Fibroblast of peridontal ligament (primary cell): Measurements from ENCODE around the gene DEFB110.

Source experiments
- DNase-seq: peaks from one replicate; pipeline ENCODE4 v3.0.0-alpha.2; 2010; ENCODE audit errors: extremely low read depth

Gene DEFB110

DNA sequence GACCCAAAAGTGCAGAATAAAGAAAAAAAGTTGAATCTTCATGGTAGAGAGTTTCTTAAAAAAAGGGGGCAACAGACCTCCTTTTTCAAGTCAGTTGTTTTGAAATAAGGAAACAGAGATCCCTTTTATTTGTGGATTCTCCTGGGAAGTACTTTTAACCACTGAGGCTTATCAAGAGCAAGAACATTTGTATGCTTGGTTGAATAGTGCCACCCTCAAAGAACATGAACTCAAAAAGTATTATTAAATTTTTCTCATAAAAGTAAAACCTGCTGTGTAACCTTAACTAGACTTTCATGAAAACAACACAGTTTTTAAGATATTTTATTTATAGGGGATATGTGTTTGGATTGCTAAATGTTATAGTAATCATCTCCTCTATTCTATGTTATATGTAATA lies at the start of gene DEFB110:
TSS of gene DEFB110 (minus strand) at position 101 of the 400 bp plus-strand sequence. CDS start at position 42, 59 bp downstream.
- no peak for DNase-seq

DNA sequence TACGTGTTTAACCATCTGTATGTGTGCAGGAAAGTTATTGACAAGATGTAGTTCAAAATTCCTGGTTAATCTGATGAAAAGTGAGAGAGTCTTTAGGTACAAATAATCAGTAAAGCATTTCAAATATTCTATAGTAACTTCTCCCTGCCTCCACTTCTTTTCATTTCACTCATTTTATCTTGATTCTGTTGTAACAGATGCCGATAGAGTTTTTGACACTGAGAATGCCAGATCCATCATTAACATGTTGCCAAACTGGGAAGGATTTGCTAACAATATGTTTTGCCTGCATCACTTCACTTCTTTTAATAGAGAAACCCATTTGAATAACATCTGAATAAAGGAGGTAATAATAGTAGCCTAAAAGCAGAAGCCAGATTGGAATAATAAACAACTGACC lies 48.3 kb upstream of the DEFB110 start:
- DNase-seq: no peak

DNA sequence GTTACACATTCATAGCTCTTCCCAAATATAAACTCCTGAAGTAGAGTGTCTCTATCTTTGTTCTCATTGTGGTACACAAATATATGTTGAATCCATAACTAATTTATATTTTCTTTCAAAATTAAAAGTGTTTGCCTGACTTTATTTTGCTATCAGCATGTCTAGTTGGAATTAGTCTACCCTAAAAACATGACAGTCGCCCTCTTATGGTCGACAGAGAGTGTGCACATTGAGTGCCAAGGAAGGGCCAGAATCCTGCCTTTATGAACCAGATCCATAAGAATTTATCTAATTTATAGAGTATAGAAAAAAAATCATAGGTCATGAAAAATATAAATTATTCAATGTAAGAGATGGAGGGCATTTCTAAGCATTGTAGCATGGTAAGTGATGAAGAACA lies 40.3 kb upstream of the DEFB110 start:
- no peak for DNase-seq

DNA sequence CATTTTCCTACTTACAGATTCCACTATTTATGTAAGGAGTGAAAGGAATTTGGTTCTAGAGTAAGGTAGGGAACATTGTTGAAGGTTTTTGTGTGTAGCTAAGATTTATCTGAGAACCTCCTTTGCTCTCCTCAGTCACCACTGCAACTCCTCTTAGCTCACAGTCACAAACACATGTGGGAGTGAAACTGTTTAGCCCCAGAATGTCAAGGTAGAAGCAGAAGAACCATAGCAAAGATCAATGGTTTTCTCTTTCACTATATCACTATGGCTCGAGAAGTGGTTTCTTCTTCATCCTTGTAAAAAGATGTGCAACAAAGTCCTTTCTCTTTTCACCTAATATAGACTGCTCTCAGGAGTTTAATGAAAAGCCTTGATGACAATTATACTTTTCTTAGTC lies 34.4 kb upstream of the DEFB110 start:
- DNase-seq: no peak

DNA sequence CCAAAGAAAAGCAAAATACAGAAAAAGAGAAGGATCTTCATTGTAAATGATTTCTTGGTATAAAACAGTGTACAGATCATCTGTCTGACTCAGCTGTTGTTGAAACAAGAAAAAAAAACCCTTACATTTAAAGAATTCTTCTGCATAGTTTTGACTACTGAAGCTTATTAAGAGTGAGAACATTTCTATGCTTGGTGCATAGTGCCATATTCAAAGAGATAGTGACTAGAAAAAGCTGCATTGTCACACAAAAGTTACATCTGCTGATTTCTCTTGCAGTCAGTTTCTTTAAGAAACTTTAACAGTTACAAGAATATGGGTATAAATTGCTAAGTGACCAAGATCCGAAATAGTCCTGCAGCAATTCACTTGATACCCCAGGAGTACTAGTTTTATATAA lies 28.0 kb upstream of the DEFB110 start, which contains the start of gene DEFB112:
TSS of gene DEFB112 (minus strand) at position 101 of the 400 bp plus-strand sequence. CDS start at position 41, 60 bp downstream.
- no peak for DNase-seq

DNA sequence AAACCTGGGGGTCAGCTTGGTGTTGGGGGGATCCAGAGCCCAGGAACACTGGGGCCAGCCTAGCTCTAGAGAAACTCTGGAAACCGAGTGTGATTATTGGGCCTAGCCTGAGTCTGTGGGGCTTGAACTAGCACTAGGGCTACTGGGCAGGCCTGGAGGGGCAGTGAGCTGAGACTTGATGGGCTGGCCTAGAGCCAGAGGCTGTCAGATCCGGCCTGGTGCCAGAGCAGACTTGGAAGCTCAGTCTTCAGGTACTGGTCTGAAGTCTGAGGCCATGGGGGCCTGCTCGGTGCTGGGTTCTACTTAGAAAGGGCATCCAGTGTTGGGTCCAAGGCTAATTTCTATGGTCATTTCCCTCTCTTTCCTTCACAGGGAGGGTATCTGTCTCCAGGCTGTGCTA lies 25.2 kb upstream of the DEFB110 start:
- DNase-seq: no peak

DNA sequence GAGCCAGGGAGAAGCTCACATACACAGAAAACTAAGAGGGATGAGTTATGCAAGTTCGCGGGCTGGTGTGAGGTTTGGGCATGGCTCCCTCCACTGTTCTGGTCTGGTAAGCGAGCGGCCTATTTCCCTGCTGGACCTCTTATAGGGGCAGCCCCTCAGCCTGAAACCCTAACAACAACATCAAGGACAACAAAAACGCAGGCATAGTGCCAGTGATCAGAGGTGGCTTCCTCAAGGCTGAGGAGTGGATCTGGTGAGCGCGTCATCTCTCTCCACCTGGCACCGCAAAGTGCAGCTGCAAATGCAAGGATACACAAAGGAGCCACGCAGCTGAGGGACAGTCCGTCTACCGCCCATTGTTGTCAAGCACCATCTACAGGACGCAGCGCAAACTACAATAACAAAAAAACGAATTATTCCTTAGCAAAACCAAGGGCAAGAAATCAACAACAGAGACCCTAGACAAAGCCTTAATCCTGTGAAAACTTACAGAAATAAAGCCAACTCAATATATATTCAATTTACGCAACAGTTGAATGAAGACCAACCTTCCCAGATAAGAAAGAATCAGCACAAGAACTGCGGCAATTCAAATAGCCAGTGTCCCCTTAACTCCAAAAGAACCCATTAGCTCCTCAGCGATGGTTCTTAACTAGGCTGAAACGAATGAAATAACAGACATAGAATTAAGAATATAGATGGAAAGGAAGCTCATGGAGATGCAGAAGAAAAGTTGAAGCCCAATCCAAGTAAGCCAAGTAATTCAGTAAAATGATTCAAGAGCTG lies 9.2 kb upstream of the DEFB110 start:
- no peak for DNase-seq

DNA sequence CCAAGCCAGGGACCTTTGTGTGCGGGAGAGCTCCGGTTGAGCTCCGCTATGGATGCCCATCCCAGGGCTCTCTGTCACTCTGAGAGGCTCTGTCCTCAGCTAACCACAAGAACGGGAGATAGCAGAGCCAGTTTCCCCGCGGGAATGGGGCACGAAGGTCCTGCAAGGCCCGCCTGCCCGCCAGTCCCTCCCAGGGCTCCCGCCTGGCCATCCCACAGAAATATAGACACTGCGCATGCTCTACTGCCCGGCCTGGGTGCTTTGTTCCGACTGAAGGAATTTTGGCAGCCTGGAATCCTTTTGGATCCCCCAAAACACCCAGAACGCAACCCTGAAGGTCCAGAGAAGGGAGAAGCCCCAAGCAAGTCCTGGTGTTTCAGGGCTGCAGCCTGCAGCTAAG lies 8.6 kb upstream of the DEFB110 start:
- no peak for DNase-seq

DNA sequence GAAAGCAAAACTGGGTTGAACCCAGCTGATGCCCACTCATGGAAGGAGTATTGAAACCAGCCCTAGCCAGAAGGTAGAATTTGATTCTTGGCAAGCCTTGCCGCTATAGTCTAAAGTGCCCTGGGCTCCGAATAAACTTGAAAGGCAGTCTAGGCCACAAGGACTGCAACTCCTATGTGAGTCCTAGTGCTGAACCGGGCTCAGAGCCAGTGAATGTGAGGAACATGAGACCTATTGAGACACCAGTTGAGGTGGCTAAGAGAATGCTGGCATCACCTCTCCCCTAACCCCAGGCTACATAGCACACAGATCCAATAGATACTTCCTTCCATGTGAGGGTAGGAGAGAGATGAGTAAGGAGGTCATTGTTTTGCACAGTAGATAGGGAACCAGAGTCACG lies 3.5 kb upstream of the DEFB110 start:
- no peak for DNase-seq

DNA sequence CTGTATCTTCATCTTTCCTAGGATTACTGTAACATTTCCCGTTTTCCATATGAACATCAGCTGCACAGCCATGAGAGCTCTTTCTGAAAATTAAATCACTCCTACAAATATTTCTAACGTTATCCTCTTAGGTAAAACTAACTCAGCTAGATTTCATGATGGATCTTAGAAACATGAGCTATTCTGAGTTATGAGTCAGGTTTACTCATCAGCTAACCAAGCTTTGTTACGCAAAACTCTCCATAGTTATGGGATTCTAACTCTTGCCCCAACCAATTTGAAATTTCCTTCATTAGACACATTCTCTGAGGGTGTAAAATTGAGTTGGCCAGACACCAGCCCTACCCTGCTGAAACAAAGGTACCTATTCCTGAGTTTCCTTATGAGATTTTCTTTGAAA lies 14.0 kb downstream of the DEFB110 start:
- peak; percentile 3 for DNase-seq

DNA sequence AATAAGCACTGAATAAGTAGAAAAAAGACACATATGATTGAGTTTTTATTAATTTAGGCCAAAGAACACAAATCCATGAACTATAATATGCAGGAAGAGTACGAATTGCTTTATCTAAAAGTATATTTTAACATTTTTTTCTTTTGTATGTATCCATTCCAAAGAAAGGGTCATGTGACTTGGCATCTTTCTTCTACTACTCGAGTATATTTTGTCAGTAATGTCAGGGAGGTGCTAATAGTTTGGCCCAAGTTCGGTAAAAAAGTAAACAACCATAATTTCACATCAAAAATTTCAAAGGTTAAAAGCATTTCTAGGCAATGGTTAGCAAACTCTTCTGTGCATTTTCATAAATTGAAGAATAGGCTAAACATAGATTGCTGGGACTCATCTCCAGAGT lies 18.7 kb downstream of the DEFB110 start:
- DNase-seq: no peak

DNA sequence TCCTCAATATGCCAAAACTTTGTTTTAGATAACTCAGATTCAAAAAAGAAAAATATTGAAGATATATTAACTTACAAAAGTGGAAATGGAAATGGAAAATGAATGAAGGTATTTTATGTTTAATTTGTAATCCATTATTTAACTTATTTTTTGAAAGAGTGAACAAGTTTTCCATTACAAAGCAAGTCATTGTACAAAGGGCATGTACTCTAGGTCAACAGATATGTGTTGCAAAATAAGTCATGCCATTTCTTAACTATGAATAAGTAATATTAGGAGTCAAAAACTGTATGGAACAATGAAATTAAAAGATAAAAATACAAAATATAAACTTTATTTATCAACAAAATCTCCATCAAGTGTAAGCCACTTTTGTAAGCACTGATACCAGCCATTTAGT lies 26.5 kb downstream of the DEFB110 start:
- no peak for DNase-seq

DNA sequence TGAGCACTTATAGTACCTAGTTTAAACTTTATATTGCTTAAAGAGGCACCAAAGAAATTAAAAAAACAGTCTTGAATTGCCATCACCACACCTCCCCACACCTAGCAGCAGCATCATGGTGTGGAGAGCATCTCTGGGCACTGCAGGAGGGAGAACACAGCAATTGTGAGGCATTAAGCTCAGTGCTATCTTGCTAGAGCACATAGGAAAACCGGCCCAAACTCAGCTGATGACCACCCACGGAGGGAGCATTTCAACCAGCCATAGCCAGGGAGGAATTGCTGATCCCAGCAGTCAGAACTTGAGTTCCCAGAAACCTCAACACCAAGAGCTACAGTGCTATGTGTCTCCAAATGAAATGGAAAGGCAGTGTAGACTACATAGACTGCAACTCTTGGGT lies 32.9 kb downstream of the DEFB110 start:
- DNase-seq: no peak

DNA sequence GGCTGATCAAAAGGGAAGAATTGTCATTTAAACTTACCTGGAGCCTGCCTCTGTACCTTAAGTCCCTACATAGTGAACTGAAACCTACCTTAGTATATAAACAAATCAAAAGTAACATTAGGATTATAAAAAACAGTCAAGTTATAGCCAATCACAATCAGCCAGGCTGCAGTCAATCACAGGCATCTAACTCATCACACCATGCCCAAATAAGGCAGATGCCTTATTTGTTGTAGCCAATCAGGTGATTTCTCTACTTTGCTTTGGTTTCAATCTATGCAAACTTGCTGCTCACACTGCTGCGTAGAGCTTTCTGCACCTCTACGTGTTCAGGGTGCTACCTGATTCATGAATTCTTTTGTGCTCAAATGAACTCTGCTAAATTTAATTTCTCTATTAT lies 34.0 kb downstream of the DEFB110 start:
- DNase-seq: no peak

DNA sequence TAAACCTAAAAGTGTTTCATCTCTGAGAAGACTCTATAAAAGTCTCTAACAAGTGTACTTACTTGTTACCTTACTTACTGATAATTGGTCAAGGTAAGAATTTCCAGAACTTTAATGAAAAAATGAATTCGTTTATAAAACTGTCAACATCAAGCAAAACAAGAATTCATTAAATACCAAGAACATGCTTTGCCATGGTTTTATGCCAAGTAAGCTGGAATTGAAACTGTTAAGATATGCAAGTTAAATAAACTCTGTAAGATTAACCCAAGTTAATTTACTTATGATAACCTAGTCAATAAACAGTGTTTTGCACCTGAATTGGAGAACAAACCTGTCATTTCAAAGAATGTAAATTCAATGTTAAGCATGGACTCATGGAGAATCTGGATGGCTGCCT lies 35.2 kb downstream of the DEFB110 start:
- DNase-seq: no peak

DNA sequence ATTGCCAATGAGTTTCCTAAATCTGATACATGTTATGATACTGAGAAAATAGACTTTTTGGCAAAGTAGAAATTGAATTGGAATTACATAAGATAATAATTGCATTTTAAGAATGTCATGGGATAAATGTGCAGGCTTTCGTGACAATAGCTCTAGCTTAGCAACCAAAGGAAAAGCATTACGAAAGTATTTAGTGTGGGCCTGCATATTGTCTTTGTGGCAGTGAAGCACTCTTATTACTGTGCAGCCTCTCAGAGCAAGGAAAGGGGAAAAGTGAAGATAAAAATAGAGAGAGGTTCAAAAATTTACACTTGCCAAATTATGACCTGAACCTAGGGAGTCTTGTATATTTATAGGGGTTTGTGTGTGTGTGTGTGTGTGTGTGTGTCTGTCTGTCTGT lies 39.7 kb downstream of the DEFB110 start:
- no peak for DNase-seq

DNA sequence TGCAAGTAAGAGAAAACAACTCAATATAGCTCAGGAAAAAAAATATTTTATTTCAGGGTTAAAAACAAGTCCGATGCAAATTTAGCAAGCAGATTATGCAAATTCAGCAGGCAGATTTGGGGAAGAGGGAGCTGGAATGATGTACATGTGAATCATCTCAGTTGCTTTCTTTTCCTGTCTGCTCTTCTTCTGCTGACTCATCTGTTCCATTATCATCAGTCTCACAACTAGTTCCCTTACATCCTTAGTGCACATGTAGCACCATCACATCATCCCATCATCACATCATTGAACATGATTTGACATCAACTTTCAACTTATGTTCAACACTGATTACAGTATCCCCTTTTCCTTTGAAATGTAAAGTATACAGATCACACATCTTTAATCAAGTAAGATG lies 40.9 kb downstream of the DEFB110 start:
- no peak for DNase-seq

DNA sequence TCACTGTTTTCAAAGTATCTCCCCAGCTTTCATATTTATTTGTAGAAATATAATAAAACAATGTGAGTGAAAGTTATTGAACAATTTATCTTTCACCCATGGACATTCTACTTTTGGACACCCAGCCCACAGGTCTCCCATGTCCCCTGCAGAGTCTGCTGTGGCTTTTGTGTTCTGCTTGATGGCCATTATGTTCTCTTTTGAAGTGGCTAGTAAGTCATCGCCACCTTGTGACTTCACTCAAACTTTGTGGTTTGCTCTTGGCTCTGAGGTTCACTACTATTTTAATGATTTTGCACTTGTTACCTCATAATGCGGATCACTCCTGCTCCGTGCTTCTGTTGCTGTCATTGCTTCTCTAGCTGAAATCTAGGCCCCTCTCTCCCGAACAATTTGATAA lies 42.2 kb downstream of the DEFB110 start:
- no peak for DNase-seq

DNA sequence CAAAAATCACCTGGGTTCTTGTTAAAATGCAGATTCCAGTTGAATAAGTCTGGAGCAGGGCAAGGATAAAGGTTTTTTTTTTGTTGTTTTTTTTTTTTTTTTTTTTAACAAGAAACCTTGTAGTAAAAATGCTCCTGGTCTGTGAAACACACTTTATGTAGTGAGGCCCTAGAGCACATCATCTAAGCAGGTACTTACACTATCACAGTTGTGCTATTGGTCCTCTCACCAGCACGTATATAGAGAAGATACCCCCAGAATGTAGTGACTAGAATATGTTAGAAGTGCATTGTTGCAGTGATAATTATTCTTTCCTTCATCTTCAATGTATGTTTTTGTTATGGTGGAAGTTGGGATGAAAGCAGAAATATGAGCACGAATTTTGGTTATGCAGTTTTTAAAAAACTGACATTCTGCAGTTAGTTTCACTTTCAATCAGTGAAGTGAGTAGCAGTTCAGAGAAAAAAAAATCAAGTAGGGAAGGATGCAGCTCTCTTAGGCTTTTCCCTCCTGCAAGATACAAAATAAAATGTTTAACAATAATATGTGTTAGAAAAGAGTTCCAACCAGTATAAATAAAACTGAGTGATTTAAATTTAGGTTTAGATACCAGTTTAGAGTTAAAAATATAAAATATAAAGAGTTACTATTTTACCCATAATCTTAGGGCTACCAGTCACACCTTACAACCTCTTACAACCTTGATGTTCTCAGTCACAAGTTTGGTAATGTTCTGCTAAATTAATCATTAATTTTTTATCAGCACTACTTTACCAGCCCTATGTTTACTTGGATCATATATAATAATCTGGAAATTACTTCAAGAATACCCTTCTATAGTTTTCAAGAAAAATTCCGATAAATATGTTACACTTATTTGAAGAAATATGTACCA lies 43.2 kb downstream of the DEFB110 start:
- no peak for DNase-seq

DNA sequence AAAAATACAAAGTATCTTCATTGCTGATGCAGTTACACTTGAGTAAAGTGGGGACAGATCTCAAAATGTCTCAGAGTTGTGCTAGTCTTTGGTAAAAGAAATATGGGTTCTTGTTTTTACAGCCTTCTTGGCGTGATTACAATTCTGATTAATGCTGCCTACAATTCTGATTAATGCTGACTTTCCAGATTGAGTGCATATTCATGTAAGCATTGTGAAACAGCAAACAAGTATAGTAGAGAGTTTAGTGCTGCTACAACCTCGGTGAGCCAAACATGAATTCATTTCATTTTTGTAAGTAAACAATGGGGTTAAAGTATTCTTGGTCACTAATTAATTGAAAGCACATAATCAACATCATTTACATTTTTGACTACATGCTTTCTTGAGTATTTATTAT lies 52.2 kb downstream of the DEFB110 start, which contains the start of gene DEFB113:
TSS of gene DEFB113 (minus strand) at position 21 of the 400 bp plus-strand sequence. CDS start at position 21, 0 bp downstream.
- no peak for DNase-seq
